Testis (tissue), 3 donors: ENCODE measurements around the gene CCDC30. TPM values are rescaled to one million over a fixed set of nuclear protein-coding genes. Genes with fewer than 3 reads are reported as not detected.

Experiments
- DNase-seq: peaks from one replicate; pipeline ENCODE4 v3.0.0-alpha.2; 2019
- H3K27ac ChIP-seq, 2 donors: fragments of 200-600 bp; sonication (generic); one replicate each; pipeline ENCODE4 v1.5.1; 2019
- H3K27me3 ChIP-seq: fragments of 200-600 bp; sonication (generic); one replicate; pipeline ENCODE4 v1.5.1; 2019
- H3K36me3 ChIP-seq: fragments of 200-600 bp; sonication (generic); one replicate; pipeline ENCODE4 v1.5.1; 2017; ENCODE audit warnings: low read depth; ENCODE audit errors: missing control alignments
- H3K4me1 ChIP-seq: fragments of 200-600 bp; sonication (generic); one replicate; pipeline ENCODE4 v1.5.1; 2019
- H3K4me3 ChIP-seq, 2 donors: fragments of 200-600 bp; sonication (generic); one replicate each; pipeline ENCODE4 v1.5.1; 2017 to 2019
- H3K9me3 ChIP-seq: fragments of 200-600 bp; sonication (generic); one replicate; pipeline ENCODE4 v1.5.1; 2017
- POLR2A ChIP-seq: fragments of 450-650 bp; IDR thresholded peaks from one replicate; pipeline ENCODE4 v1.6.1; 2017; ENCODE audit warnings: antibody characterized with exemption, mild to moderate bottlenecking, moderate library complexity
- WGBS, 2 donors: methylation state at CpG; one replicate each; pipeline ENCODE4 v1.1.5; 2018; 5-methylcytosine and 5-hydroxymethylcytosine counted together
- intact Hi-C: fragments of 100-400 bp; cut with DNase I; formaldehyde crosslinking; loops from one replicate; pipeline ENCODE4 v1.15.1; 2023; ENCODE audit warnings: low total_unique reads
- polyA plus RNA-seq: library from polyadenylated mRNA; stranded (reverse); fragments of 350-450 nt; fragmentation: Illumina TruSeq; extraction: RNeasy Lipid Tissue Mini Kit (QIAGEN cat#74804); gene quantifications from one replicate; pipeline ENCODE4 v1.2.3, GENCODE V29; 2014; ENCODE audit warnings: low read depth, low replicate concordance; ENCODE audit not compliant: insufficient read depth
- total RNA-seq, 2 donors: library from RNA; depleted of rRNA; stranded (reverse); fragments of >200 nt; gene quantifications; one replicate each; pipeline ENCODE4 v1.2.3, GENCODE V29; 2016
- TF ChIP-seq, protein P1 (sequence below), 3 experiments: fragments of 450-650 bp in 2 of 3; fragments of 200-600 bp in 1 of 3; sonication (generic) in 1 of 3; IDR thresholded peaks; one replicate each; pipeline ENCODE4 v1.5.1; 2016 to 2019; ENCODE audit warnings: antibody characterized with exemption in 3 of 3, mild to moderate bottlenecking in 2 of 3, moderate library complexity in 1 of 3

The CCDC30 gene
- total and polyA plus RNA-seq, 3 donors from 2014 or later, result 5.8 to 16.1 (median 14.6) TPM

DNA sequence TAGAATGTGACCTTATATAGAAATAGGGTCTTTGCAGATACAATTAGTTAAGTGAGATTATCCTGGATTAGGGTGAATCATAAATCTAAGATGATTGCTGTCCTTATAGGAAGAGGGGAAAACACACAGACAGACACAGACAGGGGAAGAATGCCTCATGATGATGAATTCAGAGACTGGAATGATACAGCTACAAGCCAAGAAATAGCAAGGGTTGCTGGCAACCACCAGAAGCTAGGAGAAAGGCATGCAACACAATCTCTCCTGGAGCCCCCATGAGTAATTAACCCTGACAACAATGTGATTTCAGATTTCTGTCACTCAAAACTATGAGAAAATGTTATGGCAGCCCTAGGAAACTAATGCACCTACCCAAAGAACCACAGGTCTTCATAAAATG, 176.0 kb downstream of the CCDC30 start:
- no peak for TF ChIP-seq POLR2A
- TF ChIP-seq, protein P1, sequence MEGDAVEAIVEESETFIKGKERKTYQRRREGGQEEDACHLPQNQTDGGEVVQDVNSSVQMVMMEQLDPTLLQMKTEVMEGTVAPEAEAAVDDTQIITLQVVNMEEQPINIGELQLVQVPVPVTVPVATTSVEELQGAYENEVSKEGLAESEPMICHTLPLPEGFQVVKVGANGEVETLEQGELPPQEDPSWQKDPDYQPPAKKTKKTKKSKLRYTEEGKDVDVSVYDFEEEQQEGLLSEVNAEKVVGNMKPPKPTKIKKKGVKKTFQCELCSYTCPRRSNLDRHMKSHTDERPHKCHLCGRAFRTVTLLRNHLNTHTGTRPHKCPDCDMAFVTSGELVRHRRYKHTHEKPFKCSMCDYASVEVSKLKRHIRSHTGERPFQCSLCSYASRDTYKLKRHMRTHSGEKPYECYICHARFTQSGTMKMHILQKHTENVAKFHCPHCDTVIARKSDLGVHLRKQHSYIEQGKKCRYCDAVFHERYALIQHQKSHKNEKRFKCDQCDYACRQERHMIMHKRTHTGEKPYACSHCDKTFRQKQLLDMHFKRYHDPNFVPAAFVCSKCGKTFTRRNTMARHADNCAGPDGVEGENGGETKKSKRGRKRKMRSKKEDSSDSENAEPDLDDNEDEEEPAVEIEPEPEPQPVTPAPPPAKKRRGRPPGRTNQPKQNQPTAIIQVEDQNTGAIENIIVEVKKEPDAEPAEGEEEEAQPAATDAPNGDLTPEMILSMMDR (IDR thresholded peaks at IDR 0.05), result no peak
- intact Hi-C loops, result no loop called here
- DNase-seq, result no peak

DNA sequence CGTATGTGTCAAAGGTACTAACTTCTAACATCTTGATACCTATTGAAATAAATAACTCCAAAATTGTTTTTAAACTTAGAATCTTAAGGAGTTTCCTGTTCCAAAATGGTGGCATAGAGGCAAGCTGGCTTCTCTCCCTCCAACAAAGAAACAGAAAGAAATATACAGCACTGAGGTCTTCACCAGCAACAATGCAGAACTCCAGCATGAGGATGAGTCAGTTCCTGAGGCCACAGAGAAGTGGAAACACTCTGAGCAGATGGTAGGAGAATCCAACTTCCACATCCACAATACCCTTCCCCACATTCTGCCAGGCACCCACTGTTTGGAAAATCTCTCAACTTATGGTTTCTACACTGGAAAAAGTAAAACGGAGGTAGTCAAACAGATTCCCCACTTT, 183.0 kb downstream of the CCDC30 start:
- no peaks in the 10 kb centered on the region for H3K4me1 ChIP-seq
- H3K9me3 ChIP-seq, result no peaks in the 10 kb centered on the region
- DNase-seq, result no peak
- intact Hi-C loops, result no loop called here
- WGBS, 2 donors, result 83 to 91% methylated on average over 2 of the region's 2 CpGs
- no peak overlapping the region for H3K27ac ChIP-seq
- H3K27me3 ChIP-seq, result no peaks in the 10 kb centered on the region
- H3K4me3 ChIP-seq, result no peak overlapping the region
- TF ChIP-seq, protein P1 (IDR thresholded peaks at IDR 0.05), result no peak
- no peak for TF ChIP-seq POLR2A
- H3K36me3 ChIP-seq, result no peaks in the 10 kb centered on the region

More for the DNA sequence above, 176.0 kb downstream of the CCDC30 start:
- Histone ChIP-seq H3K9me3 (no peaks in the 10 kb centered on the region), H3K27me3 (no peaks in the 10 kb centered on the region), H3K36me3 (no peaks in the 10 kb centered on the region), H3K4me3 (no peak overlapping the region), H3K4me1 (no peaks in the 10 kb centered on the region), H3K27ac (no peak overlapping the region)

DNA sequence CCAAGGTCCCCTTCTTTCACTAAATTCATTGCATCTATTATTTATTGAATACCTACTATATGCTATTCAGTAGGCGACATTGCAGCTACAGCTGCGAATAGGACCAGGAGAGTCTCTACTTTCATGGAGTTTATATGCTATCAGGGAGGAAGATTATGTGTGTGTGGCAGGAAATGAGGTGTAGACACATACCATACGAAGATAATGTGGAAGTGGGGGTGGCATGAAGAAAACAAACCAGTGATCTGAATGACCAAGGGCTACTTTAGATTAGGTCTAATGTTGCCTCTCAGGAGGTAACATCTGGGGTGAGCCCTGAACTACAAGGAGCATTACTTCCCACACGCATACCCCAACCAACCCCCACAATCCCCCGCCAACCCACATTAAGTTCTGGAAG, 194.1 kb downstream of the CCDC30 start:
- TF ChIP-seq, protein P1 (IDR thresholded peaks at IDR 0.05), result no peak
- no peak for TF ChIP-seq POLR2A
- intact Hi-C loops, result no loop called here
- peak overlapping the region; percentile 46 to 83 for H3K27ac ChIP-seq
- no peak for DNase-seq
- no peaks in the 10 kb centered on the region for H3K9me3 ChIP-seq
- no peaks in the 10 kb centered on the region for H3K27me3 ChIP-seq
- H3K4me1 ChIP-seq, result peaks cover 17% of the 10 kb centered on the region
- H3K4me3 ChIP-seq, result peak overlapping the region in 1 of 2 donors; percentile 76
- H3K36me3 ChIP-seq, result no peaks in the 10 kb centered on the region
- 57 to 76% methylated on average over 5 of the region's 5 CpGs for WGBS, 2 donors

DNA sequence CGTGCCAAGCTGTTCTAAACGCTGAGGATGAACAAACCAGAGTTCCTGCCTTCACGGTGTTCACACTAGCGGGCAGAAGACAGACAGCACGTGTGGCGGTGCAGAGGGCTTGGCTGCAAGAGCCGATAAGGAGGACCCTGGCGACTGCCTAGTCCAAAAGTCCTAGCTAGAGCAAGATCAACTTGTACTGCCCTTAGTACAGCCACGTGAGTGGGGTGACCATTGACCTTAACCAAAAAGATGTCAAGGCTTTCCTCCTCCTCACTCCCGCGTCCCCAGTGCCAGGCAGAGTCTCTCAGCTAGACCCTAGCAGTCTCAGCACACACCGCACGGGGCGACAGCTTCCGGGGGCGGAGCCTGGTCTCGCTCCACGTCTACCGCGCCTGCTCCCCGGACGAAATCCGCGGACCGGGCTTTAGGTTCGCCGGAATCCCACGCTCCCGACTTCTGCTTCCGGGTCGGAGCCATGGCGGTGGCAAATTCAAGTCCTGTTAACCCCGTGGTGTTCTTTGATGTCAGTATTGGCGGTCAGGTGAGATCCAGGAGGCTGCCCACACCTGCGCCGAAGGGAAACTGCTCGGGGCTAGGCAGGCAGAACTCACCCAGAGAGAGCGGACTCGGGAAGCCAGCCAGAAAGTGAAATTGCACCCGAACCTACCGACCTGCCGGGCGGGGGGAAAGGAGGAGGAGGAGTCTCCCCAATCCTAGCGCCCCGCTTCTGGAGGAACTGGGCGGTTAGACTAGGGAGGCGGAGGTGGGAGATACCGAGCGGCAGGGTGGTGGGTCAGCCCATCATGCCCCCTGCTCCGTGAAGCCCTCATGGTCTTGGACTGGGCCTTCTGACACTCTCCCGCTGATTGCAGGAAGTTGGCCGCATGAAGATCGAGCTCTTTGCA, 195.1 kb downstream of the CCDC30 start, which contains the start of gene PPIH:
Gene PPIH, plus strand, starts transcription at position 443 of the 896 bp plus-strand sequence. Its CDS starts 24 bp downstream, at position 467.
- H3K4me1 ChIP-seq, result peaks cover 17% of the 10 kb centered on the region
- H3K9me3 ChIP-seq, result no peaks in the 10 kb centered on the region
- no peaks in the 10 kb centered on the region for H3K27me3 ChIP-seq
- peak; percentile 97 for DNase-seq
- H3K27ac ChIP-seq, result peak within 1 kb of the TSS; percentile 46 to 83
- 0 to 2% methylated on average over 25 to 53 of the region's 53 CpGs for WGBS, 2 donors
- intact Hi-C loops, result no loop called here
- H3K4me3 ChIP-seq, result peak within 1 kb of the TSS; percentile 76 to 83
- no peaks in the 10 kb centered on the region for H3K36me3 ChIP-seq
- TF ChIP-seq, protein P1 (IDR thresholded peaks at IDR 0.05), result peak in 2 of 3 experiments; percentile 24 to 63
- TF ChIP-seq POLR2A, result no peak
